Non-pigmented ciliary epithelial cell (primary cell): Measurements from ENCODE around the gene SLC1A7.

Source experiments
- DNase-seq: peaks from one replicate; pipeline ENCODE4 v3.0.0-alpha.2; 2010; ENCODE audit warnings: low read depth

Gene SLC1A7

GRCh38 chr1:53116307-53116810, 26.1 kb downstream of the SLC1A7 start:
- no peak for DNase-seq

- DNase-seq: no peak
These were observed 26.8 kb downstream of the SLC1A7 start for GRCh38 chr1:53115403-53116306.

- no peak for DNase-seq
These were observed 27.6 kb downstream of the SLC1A7 start for GRCh38 chr1:53114581-53115400.

GRCh38 chr1:53114090-53114489, 28.3 kb downstream of the SLC1A7 start:
- no peak for DNase-seq

- no peak for DNase-seq
These were observed 29.6 kb downstream of the SLC1A7 start for GRCh38 chr1:53112861-53113260.

GRCh38 chr1:53112271-53112774, 30.1 kb downstream of the SLC1A7 start:
- no peak for DNase-seq

GRCh38 chr1:53111693-53112092, 30.7 kb downstream of the SLC1A7 start:
- no peak for DNase-seq

GRCh38 chr1:53111073-53111556, 31.3 kb downstream of the SLC1A7 start:
- no peak for DNase-seq

- DNase-seq: no peak
These were observed 31.9 kb downstream of the SLC1A7 start for GRCh38 chr1:53110370-53111072.

GRCh38 chr1:53108646-53109580, 33.5 kb downstream of the SLC1A7 start:
- no peak for DNase-seq

- DNase-seq: no peak
These were observed 34.7 kb downstream of the SLC1A7 start for GRCh38 chr1:53107570-53108322.

- no peak for DNase-seq
These were observed 35.3 kb downstream of the SLC1A7 start for GRCh38 chr1:53107090-53107489.

- no peak for DNase-seq
These were observed 38.0 kb downstream of the SLC1A7 start for GRCh38 chr1:53104289-53104913.

- no peak for DNase-seq
These were observed 47.9 kb downstream of the SLC1A7 start for GRCh38 chr1:53094533-53094919.

- DNase-seq: no peak
These were observed 48.5 kb downstream of the SLC1A7 start for GRCh38 chr1:53093778-53094532.

GRCh38 chr1:53093451-53093754, 49.0 kb downstream of the SLC1A7 start:
- no peak for DNase-seq

- no peak for DNase-seq
These were observed 49.6 kb downstream of the SLC1A7 start for GRCh38 chr1:53092659-53093450.
